ENCODE measurements around the gene SEC24A.
"Not testable (repeated sequence)": the region's sequence is repeated elsewhere in the genome, so short reads cannot be mapped to it uniquely, and the experiment has no call there.

SEC24A gene

GRCh38 chr5:134651531-134651930 is 2.9 kb downstream of the SEC24A start:
- TF ChIP-seq, protein P1, sequence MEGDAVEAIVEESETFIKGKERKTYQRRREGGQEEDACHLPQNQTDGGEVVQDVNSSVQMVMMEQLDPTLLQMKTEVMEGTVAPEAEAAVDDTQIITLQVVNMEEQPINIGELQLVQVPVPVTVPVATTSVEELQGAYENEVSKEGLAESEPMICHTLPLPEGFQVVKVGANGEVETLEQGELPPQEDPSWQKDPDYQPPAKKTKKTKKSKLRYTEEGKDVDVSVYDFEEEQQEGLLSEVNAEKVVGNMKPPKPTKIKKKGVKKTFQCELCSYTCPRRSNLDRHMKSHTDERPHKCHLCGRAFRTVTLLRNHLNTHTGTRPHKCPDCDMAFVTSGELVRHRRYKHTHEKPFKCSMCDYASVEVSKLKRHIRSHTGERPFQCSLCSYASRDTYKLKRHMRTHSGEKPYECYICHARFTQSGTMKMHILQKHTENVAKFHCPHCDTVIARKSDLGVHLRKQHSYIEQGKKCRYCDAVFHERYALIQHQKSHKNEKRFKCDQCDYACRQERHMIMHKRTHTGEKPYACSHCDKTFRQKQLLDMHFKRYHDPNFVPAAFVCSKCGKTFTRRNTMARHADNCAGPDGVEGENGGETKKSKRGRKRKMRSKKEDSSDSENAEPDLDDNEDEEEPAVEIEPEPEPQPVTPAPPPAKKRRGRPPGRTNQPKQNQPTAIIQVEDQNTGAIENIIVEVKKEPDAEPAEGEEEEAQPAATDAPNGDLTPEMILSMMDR (IDR thresholded peaks at IDR 0.05; ENCODE audit: low read depth, low read length): no peak
- no peak for DNase-seq (ENCODE audit: extremely low read depth, low read depth)

GRCh38 chr5:134656690-134657089 is 8.1 kb downstream of the SEC24A start:
- TF ChIP-seq, protein P1 (IDR thresholded peaks at IDR 0.05; ENCODE audit: low read depth, low read length): no peak
- DNase-seq (ENCODE audit: extremely low read depth, low read depth): no peak

- TF ChIP-seq, protein P1 (IDR thresholded peaks at IDR 0.05; ENCODE audit: low read depth, low read length): no peak
- DNase-seq (ENCODE audit: extremely low read depth, low read depth): no peak
Measured at GRCh38 chr5:134659456-134659855, 10.9 kb downstream of the SEC24A start.

- TF ChIP-seq, protein P1 (IDR thresholded peaks at IDR 0.05; ENCODE audit: low read depth, low read length): no peak
- DNase-seq (ENCODE audit: extremely low read depth, low read depth): no peak
Measured at GRCh38 chr5:134659922-134660321, 11.3 kb downstream of the SEC24A start.

DNA sequence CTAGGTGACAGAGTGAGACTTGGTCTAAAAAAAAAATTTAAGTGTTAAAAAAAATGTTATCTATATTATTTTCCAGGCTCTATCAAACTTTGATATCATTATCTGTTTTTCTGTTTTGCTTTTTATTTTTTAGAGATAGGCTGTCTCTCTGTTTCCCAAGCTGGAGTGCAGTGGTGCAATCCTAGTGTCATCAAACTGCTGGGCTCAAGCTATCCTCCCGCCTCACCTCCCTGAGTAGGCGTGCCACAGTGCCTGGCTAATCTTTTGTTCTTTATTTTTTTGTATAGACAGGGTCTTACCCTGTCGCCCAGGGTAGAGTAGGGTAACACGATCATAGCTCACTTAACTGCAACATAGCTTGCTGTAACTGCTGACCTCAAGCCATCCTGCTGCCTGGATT is 14.4 kb downstream of the SEC24A start:
- TF ChIP-seq, protein P1 (IDR thresholded peaks at IDR 0.05; ENCODE audit: low read depth, low read length): no peak
- no peak for DNase-seq (ENCODE audit: extremely low read depth, low read depth)

GRCh38 chr5:134664448-134664847 is 15.9 kb downstream of the SEC24A start:
- TF ChIP-seq, protein P1 (IDR thresholded peaks at IDR 0.05; ENCODE audit: low read depth, low read length): no peak

DNA sequence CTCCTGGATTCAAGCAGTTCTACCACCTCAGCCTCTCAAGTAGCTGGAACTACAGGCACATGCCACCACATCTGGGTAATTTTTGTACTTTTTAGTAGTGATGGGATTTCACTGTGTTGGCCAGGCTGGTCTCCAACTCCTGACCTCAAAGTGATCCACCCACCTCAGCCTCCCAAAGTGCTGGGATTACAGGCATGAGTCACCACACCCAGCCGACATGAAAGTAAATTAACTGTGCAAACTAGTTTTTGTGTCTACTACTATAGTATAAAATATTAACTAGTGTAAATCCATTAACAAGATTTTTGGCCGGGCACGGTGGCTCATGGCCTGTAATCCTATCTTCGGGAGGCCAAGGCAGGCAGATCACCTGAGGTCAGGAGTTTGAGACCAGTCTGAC is 25.0 kb downstream of the SEC24A start:
- not testable (repeated sequence) for DNase-seq (ENCODE audit: extremely low read depth, low read depth)

More at GRCh38 chr5:134664448-134664847, 15.9 kb downstream of the SEC24A start:
- DNase-seq (ENCODE audit: extremely low read depth, low read depth): no peak

- DNase-seq (ENCODE audit: extremely low read depth, low read depth): not testable (repeated sequence)
Measured at GRCh38 chr5:134677357-134677756, 28.8 kb downstream of the SEC24A start.

GRCh38 chr5:134690144-134690543 is 41.6 kb downstream of the SEC24A start:
- not testable (repeated sequence) for DNase-seq (ENCODE audit: extremely low read depth, low read depth)

Measured in AG09319 (cell line).